ENCODE data around the gene APBB2.
"Not testable (repeated sequence)": the region's sequence is repeated elsewhere in the genome, so short reads cannot be mapped to it uniquely, and the experiment has no call there.

The APBB2 gene

DNA sequence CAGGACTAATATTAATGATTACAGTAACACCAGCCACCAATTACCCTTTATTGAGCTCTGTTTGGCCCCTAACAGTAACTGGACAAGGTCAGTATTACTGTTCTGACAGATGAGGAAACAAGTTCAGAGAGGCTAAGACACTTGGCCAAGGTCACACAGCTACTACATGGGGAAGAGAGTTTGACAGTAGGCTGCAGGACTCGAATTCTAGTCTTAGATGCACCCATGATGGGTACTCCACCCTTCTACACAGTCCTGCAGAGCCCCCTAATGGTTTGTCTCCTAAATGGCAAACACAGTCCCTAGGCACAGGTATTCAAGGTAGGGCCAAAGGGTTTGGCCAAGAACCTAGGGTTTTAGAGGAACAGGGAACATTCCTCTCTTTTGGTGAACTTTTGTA, 370.6 kb downstream of the APBB2 start:
- no peak for FAIRE-seq

DNA sequence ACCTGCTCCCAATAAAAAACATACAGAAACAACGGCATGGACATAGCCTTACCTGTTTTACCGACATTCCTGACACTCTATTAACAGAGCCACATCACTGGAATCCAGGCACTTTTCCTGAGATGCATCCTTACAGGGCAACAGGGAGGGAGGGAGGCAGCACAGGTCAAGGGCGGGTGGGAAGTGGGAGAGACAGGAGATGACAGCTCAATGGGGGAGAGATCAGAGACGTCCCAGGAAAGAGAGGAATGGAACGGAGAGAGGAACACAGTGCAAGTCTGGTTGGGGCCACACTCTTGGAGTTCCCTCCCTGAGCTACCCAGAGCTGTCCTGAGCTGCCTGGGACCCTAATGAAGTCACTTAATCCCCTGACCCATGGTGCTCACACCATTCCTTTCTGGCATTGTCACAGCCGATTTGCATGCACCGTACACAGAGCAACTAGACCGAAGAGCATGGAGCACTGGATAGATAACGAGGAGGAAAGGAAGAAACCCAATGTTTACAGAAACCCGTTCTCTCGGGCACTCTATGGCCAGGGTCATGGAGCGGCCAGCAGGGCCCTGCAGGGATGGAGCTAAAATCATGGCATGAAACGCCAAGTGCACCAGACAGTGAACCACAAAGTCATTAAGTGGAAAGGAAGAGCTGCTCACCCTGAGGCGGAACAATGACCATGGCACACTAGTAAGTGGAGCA, 371.5 kb downstream of the APBB2 start:
- no peak for FAIRE-seq

DNA sequence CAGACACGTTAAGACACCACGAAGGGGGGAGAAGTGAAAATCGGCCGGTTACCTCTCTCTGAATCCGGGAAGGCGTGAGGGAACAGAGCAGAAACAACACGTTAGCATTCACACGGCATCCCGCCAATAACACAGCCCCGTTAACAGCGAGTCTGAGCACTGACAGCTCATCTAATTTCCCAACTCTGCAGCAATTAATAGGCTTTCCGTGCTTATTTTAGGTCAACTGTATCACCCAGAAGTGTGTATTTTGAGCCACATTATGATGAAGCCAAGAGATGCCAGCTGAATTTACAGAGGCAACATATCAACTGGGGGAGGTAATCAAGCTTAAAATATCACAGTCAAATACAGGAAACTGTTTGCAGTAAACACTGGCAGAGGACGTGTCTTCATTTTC, 372.0 kb downstream of the APBB2 start:
- no peak for FAIRE-seq

DNA sequence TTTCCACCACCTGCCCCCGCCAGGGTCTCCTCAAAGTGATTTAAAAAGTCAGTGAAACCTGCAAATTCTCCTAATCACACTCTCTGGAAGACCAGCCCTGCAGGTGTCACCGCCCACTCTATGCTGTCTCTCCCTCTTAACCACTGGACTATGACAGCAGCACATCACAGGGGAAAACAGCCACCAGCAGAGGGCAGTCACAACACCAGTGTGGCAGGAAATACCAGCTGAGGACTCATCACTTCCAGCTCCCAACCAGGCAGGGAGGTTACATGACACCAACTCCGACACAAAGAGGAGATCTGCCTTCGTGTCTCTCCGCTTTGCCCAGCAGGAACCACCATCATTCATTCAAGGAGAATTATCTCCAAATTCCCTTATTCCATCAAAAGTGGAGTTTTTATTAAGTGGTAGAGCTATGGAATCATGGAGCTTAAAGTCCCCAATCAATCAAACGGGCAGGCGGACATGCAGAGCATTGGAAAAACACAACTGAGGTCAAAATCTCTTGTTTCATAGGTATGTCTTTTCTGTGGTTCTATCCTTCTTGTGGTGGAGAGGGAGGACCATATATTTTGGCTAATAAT, 373.3 kb downstream of the APBB2 start:
- FAIRE-seq = no peak

DNA sequence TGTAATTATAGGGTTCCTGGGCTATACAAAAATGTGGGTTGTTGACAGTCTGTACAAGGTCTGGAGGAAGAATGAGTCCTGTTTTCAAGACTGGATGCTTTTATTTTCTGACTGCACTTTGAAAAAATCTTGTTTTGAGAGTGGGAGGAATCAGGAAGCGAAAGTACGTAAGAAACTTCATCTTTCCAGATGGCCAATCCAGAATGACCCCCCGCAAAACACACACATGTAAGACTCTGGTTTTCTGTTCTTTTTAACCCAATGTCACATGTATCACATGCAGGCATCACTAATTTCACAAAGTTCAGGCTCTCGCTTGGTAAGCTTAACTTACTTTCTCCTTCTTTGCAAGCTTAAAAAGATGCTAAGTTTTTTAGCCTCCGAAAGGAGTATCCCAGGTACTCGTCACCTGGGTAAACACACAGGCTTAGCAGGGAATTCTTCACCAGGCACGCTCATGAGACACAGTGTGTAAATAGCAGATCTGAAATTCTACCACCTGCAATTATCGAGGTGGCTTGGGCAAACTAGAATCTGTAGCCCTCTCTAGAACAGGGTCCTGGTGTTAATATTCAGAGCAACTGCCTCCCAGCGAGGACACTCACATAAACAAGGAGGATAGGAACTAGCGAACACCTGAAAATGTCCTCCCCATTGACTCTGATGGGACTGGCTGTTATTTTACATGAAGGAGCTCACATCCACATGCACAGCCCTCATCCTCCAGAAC, 373.9 kb downstream of the APBB2 start:
- no peak for FAIRE-seq

DNA sequence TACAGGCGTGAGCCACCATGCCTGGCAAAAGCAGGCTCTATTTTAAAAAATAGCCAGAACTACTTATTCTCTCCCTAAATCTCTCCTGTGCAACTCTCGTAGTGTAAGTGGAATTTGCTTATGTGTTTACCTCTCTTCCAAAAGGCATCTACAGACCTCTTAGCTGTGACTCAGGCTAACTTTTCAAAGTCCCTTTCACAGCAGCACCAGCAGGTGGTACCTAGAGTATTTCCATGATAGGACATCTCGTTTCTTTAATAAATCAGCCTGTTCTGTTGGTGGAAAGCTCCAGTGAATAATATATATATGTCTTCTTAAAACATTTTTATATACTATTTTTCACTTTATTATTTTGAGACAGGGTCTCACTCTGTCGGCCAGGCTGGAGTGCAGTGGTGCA, 375.6 kb downstream of the APBB2 start:
- FAIRE-seq = no peak

DNA sequence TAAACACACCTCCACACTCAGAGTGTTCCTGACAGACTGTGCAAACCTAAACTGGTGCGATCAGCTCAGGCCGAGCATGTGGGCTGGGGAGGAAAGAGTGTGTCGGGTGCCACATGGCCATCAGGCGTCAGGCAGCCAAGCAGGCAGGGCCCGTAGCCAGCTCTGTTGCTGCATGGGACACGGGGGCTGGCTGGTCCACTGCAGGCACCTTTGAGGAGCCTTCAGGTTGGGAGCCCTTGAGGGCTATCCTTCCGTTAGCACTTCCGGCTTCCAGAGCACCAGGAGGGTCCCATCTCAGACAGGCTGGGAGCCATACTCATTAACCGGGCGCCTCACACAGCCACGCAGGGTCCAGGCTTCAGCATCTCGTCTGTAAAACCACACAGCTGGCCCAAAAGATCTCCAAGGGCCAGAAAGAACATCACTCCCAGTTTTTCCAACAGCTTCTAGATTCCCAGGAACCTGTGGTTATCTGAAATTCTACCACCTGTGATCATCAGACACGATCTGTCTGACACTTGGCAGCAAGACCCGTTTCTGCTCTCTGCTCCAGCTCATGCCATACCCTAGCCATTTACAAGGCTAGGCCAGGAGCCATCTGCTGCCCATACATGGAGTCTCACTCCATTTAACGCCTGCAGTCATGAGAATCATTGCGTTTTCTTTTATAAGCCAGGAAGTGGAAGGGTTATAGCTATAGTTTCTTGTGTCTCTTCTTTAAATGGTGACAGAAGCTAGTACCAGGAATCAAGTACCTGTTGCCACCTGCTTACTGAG, 377.1 kb downstream of the APBB2 start:
- no peak for FAIRE-seq

DNA sequence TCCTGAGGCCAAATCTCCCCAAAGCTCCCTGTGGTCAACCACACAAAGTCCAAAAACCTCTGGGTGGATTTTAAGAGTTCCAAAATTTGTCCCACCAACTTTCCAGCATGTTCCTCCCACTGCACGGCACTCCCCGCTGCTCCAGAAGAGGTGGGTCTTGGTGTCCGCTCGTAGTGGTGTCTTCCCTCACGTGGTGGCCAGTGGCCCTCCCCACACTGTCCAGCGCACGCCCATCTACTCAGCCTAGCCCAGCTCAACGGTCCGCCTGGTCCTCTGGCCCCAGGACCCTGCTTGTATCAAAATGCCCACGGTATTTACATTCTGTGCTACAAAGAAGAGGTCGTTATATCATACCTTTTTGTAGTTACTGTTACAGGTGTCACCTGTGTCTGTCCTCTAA, 381.1 kb downstream of the APBB2 start:
- FAIRE-seq = no peak

DNA sequence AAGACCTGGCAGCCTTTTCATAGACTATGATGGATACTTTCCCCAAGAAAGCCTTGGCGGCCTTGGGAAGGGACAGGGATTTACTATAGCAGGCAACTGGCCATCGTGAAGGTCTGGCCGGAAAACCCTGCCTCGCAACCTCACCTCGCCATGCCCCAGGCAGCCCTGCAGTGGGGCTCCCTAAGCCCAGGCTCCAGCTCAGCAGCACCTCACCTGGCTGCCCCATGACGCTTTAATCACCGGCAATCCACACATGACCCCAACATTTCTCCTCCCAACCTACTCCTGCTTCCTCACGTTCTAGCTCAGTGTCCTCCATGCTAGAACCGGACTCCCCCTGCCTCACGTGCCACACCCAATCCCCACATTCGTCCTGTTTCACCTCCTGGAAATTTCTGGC, 382.2 kb downstream of the APBB2 start:
- no peak for FAIRE-seq

DNA sequence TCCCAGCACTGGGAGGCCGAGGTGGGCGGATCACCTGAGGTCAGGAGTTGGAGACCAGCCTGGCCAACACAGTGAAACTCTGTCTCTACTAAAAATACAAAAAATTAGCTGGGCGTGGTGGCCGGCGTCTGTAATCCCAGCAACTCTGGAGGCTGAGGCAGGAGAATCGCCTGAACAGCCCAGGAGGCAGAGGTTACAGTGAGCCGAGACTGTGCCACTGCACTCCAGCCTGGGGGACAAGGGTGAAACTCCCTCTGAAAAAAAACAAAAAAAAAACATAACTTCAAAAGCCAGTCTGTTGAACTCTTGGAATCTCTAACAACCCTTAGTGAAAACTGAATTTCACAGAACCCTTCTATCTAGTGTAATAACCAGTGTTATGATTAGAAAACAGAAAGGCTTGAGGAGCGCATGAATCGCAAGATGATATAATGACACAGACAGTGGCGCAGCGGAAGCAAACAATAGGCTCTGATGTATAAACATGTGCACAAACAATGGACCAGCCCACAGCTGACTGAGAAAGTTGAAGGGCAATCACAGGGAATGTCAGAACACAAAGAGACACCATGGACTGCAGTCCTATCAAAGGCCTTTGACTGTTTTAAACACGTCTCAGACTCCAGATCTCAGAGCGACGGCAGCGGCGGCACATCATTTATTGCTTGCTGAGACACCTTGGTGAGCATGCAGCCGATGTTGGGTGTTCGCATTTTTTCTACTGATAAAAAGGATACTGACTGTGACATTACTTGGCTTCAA, 383.0 kb downstream of the APBB2 start:
- no peak for FAIRE-seq

DNA sequence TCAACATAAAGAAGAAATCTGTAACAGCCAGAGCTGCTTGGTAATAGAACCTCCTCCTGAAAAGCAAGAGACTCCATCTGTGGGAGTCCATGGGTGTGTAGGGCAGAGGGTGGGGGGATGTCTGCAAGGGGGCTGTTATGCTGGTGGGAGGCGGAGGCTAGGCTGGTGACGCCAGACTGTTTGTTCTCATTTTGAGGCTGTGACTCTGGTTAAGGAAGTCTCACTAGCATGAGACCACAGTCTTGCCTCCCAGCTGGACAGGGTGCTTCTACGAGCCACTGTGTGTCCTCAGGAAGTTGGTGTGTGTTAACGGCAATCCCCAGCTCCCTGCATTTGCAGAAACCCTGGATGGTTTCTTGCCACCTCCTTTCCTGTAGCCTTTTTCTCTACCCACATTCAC, 384.8 kb downstream of the APBB2 start:
- FAIRE-seq = no peak

DNA sequence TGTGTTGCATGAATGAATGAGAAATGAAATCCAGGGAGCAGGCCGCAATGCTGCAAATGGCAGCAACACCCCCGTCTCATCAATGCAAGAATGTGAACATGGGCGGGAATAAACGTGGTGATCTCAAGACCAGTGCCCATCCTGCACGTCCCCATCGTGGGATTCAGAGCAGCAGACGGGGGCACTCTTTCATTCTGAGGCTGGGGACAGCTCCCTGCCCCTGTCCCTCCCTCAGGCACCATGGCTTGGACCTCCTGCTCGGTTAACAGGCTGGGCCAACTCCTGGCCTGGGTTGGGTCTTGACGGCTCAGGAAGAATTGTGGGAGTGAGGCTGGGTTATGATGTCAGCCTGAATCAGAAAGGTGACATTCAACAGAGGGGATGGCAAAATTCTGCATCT, 385.7 kb downstream of the APBB2 start:
- FAIRE-seq = no peak

DNA sequence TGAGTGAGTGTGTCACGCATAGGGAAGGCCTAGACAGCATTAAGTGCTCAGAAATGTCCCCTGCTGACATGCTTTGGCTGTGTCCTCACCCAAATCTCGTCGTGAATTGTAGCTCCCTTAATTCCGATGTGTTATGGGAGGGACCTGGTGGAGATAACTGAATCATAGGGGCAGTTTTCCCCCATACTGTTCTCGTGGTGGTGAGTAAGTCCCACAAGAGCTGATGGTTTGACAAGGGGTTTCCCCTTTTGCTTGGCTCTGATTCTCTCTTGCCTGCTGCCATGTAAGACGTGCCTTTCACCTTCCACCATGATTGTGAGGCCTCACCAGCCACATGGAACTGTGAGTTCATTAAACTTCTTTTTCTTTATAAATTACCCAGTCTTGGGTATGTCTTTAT, 386.6 kb downstream of the APBB2 start:
- no peak for FAIRE-seq

DNA sequence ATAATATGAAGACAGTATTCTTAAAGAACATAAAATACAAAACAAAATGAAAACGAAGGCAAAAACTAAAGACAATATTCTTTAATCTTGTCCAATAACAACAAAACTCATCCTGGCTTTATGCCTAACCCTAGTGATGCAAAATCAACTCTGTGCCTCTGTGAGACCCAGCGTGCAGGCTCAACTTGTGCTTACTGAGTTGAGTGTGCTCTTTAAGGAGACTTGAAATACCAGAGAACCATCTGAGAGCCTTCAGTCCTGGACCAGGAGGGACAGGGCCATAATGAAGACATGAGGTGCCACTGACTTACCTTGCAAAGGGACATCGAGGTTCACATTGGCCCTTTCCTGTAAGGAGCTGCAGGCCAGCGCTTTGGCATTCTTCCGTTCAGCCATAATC, 387.5 kb downstream of the APBB2 start:
- no peak for FAIRE-seq

DNA sequence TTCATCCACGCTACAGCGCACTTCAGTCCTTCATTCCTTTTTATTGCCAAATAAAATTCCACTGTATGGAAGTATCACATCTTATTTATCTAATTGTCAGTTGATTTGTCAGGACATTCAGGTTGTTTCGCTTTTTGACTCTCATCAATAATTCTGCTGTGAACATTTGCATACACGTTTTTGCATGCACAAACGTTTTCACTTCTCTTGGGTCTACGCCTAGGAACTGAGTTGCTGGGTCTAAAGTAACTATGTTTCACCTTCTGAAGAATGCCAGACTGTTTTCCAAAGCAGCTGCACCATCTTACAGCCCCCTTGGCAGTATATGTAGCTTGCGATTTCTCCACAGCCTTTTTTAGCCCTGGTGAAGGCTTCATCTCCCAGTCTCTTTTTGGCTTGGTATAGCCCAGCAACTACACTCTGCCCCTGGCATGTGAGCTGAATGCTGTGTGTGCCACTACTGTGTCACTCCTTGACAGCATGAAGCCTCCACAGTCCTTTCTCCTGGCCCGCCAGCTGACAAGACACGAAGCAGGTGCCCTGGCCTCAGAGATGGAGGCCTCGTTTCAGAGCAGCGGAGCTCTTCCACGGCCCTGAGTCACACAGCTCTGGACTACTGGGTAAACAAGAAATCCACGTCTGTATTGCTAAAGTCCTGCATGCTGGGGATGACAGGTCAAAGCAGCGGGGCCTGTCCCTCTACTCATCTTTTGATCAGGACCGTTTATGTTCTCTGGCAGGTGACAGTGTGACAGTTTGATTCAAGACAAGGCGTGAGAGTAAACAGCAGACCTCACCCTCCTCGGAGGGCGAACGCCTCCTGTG, 389.1 kb downstream of the APBB2 start:
- FAIRE-seq = no peak

DNA sequence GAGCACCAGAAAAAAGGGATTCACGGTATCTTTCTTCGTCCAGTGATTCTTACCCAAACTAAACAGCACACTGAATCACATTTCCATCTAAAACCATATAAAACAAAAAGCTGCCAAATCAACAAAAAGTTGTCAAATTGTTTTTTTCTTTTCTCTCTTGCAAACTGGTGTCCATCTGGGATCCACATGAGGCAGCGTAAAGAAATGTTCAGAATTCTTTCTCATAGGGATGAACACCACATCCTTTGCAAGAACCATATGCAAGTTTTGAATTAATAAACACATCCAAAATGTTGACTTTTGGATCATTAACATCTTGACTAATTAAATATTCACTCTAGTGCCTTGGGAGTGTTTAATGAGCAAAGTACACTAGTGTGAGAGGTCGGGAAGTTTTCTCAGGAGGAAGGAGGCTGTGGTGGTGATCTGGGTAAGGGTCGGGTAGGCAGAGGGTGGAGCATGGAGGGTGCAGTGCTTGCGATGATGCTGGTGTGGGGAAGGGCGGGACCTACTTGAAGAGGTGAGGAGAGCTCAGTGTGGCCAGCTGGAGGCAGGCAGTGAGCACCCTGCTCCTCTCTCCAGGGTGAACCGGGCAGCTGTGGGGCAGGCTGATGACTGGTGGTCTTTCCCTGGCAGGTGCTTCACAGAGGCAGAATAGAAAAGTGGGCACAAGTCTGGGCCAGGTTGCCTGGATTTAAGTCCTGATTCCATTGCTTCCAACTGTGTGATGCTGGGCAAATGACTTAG, 391.7 kb downstream of the APBB2 start:
- no peak for FAIRE-seq

DNA sequence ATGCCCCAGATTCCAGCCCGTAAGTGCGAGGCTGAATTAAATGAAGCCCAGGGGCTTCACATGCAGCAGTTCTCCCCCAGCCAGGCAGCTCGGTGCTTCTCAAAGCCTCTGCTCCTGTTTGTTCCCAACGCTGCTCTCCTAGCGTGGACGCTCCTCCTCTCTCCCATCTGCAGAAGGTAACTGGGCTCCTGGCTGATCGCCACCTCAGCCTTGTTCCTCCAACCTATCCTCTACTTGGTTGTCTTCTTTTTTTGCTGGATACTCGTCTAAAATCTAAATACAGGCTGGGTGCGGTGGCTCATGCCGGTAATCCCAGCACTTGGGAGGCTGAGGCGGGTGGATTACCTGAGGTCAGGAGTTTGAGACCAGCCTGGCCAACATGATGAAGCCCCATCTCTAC, 394.2 kb downstream of the APBB2 start:
- no peak for FAIRE-seq

DNA sequence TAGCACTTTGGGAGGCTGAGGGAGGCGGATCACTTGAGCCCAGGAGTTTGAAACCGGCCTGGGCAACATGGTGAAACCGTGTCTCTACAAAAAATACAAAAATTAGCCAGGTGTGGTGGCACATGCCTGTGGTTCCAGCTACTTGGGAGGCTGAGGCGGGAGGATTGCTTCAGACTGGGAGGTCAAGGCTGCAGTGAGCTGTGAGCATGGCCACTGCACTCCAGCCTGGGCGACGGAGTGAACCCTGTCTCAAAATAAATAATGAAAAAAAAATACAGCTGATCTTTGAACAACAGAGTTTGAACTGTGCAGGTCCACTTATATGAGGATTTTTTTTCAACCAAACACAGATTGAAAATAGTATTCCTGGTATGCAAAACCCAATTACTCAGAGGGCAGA, 397.2 kb downstream of the APBB2 start:
- FAIRE-seq = not testable (repeated sequence)

DNA sequence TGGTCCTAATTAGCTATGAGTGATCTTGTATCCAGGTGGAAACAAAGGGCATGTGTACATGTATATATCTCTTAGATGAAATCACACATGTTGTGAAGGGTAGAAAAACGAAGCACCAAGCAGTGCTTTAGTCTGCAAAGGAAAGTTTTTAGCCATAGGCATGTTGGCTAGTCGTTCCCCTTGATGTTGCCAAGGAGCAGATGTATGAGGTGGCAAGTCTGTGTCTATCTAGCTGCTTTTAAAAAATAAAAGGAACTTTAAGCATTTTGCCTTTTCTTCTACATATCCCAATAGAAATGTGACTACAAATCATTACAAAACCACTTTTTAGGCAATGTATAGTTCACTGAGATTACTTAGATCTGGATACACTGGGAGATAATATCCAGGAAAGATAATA, 401.5 kb downstream of the APBB2 start:
- FAIRE-seq = no peak

DNA sequence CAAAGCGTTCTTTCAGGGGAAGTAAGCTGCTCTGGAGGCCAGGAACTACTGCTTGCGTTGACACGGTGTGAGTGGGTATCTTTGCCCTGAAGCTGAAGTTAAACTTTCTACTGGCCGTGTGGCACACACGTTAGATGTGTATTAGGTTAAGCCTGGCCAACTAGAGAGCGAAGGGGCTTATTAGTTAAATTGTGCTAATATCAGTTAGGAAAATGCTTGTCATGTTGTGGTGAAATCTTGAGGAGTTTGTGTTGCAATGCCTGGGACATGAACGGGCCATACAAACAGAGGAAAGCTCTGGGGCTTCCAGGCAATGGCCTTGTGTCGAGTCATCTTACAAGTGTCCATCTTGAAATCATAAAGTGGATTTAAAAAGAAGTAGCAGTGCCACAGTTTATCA, 402.0 kb downstream of the APBB2 start:
- FAIRE-seq = no peak

DNA sequence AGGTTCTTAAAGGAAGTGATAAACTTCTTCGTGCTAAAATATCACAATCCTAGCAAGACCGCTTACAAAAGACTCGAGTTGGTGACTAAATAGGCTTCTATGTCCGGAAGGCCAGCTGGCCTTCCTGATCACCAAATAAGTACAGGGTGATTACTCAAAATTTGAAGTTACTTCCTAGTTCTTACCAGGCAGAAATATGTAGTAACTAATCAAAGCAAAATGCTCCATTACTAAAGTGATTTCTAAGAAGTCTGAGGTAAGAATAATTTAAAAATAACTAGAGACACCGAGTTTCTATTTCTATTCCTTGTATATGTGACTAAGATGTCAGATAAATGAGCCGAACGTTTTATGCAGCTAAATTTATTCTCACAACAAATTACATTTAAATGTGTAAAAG, 402.4 kb downstream of the APBB2 start:
- FAIRE-seq = no peak

All from endometrium (tissue), 2 donors.